T-helper 1 cell treated with Interleukin-12 subunit alpha and Interleukin-12 subunit beta and Interleukin-4 antibody, amounts not matched to agents 30 μg/mL and 1 μg/mL, for 36 hours (primary cell): ENCODE results near the gene ADAMTS17.
"Not testable (repeated sequence)": the region's sequence is repeated elsewhere in the genome, so short reads cannot be mapped to it uniquely, and the experiment has no call there.

ENCODE experiments used
- H3K27ac Mint-ChIP-seq: one replicate; pipeline ENCODE4 v1.8.0; 2021; ENCODE audit warnings: mild to moderate bottlenecking, mixed read lengths
- H3K27me3 Mint-ChIP-seq: one replicate; pipeline ENCODE4 v1.8.0; 2021; ENCODE audit warnings: low read depth, mixed read lengths
- H3K36me3 Mint-ChIP-seq: one replicate; pipeline ENCODE4 v1.8.0; 2021; ENCODE audit warnings: low read depth, mixed read lengths
- H3K4me1 Mint-ChIP-seq: one replicate; pipeline ENCODE4 v1.8.0; 2021; ENCODE audit warnings: low read depth, mixed read lengths
- H3K4me3 Mint-ChIP-seq: one replicate; pipeline ENCODE4 v1.8.0; 2021; ENCODE audit warnings: mild to moderate bottlenecking, moderate library complexity, mixed read lengths
- H3K9me3 Mint-ChIP-seq: one replicate; pipeline ENCODE4 v1.8.0; 2021; ENCODE audit warnings: mixed read lengths

Gene ADAMTS17

GRCh38 chr15:99992611-99993231 is 349.1 kb downstream of the ADAMTS17 start:
- H3K27me3 Mint-ChIP-seq, result no peaks in the 10 kb centered on the region
- H3K4me3 Mint-ChIP-seq, result no peak overlapping the region
- no peak overlapping the region for H3K27ac Mint-ChIP-seq
- H3K9me3 Mint-ChIP-seq, result peaks cover 4% of the 10 kb centered on the region
- no peaks in the 10 kb centered on the region for H3K36me3 Mint-ChIP-seq
- H3K4me1 Mint-ChIP-seq, result no peaks in the 10 kb centered on the region

GRCh38 chr15:99989095-99989494 is 352.7 kb downstream of the ADAMTS17 start:
- Mint-ChIP-seq H3K4me3 (no peak overlapping the region), H3K27ac (no peak overlapping the region), H3K27me3 (no peaks in the 10 kb centered on the region), H3K4me1 (no peaks in the 10 kb centered on the region), H3K9me3 (peaks cover 4% of the 10 kb centered on the region), H3K36me3 (no peaks in the 10 kb centered on the region)

- Mint-ChIP-seq H3K27ac (no peak overlapping the region), H3K9me3 (peaks cover 4% of the 10 kb centered on the region), H3K36me3 (no peaks in the 10 kb centered on the region), H3K27me3 (no peaks in the 10 kb centered on the region), H3K4me1 (no peaks in the 10 kb centered on the region), H3K4me3 (no peak overlapping the region)
These were observed 354.1 kb downstream of the ADAMTS17 start for GRCh38 chr15:99987701-99988100.

- Mint-ChIP-seq H3K4me1 (no peaks in the 10 kb centered on the region), H3K27me3 (no peaks in the 10 kb centered on the region), H3K9me3 (peaks cover 4% of the 10 kb centered on the region), H3K4me3 (no peak overlapping the region), H3K27ac (no peak overlapping the region), H3K36me3 (no peaks in the 10 kb centered on the region)
These were observed 354.7 kb downstream of the ADAMTS17 start for GRCh38 chr15:99987119-99987506.

- H3K36me3 Mint-ChIP-seq, result no peaks in the 10 kb centered on the region
- no peaks in the 10 kb centered on the region for H3K4me1 Mint-ChIP-seq
- no peak overlapping the region for H3K27ac Mint-ChIP-seq
- no peaks in the 10 kb centered on the region for H3K27me3 Mint-ChIP-seq
- H3K9me3 Mint-ChIP-seq, result peaks cover 4% of the 10 kb centered on the region
- no peak overlapping the region for H3K4me3 Mint-ChIP-seq
These were observed 355.3 kb downstream of the ADAMTS17 start for GRCh38 chr15:99986297-99987118.

GRCh38 chr15:99985878-99986277 is 355.9 kb downstream of the ADAMTS17 start:
- no peak overlapping the region for H3K27ac Mint-ChIP-seq
- no peaks in the 10 kb centered on the region for H3K36me3 Mint-ChIP-seq
- H3K9me3 Mint-ChIP-seq, result peaks cover 4% of the 10 kb centered on the region
- no peaks in the 10 kb centered on the region for H3K27me3 Mint-ChIP-seq
- no peaks in the 10 kb centered on the region for H3K4me1 Mint-ChIP-seq
- H3K4me3 Mint-ChIP-seq, result no peak overlapping the region

GRCh38 chr15:99984491-99985243 is 357.1 kb downstream of the ADAMTS17 start:
- Mint-ChIP-seq H3K27ac (no peak overlapping the region), H3K4me3 (no peak overlapping the region), H3K4me1 (no peaks in the 10 kb centered on the region), H3K27me3 (no peaks in the 10 kb centered on the region), H3K9me3 (peaks cover 4% of the 10 kb centered on the region), H3K36me3 (no peaks in the 10 kb centered on the region)

- Mint-ChIP-seq H3K4me3 (no peak overlapping the region), H3K36me3 (no peaks in the 10 kb centered on the region), H3K4me1 (no peaks in the 10 kb centered on the region), H3K9me3 (peaks cover 4% of the 10 kb centered on the region), H3K27me3 (no peaks in the 10 kb centered on the region), H3K27ac (no peak overlapping the region)
These were observed 357.9 kb downstream of the ADAMTS17 start for GRCh38 chr15:99983886-99984286.

- Mint-ChIP-seq H3K4me3 (no peak overlapping the region), H3K27me3 (no peaks in the 10 kb centered on the region), H3K36me3 (no peaks in the 10 kb centered on the region), H3K27ac (no peak overlapping the region), H3K4me1 (no peaks in the 10 kb centered on the region), H3K9me3 (peaks cover 3% of the 10 kb centered on the region)
These were observed 358.4 kb downstream of the ADAMTS17 start for GRCh38 chr15:99983171-99983885.

GRCh38 chr15:99982662-99983061 is 359.1 kb downstream of the ADAMTS17 start:
- Mint-ChIP-seq H3K4me1 (no peaks in the 10 kb centered on the region), H3K27ac (no peak overlapping the region), H3K36me3 (no peaks in the 10 kb centered on the region), H3K4me3 (no peak overlapping the region), H3K27me3 (no peaks in the 10 kb centered on the region), H3K9me3 (no peaks in the 10 kb centered on the region)

- Mint-ChIP-seq H3K4me3 (no peak overlapping the region), H3K36me3 (no peaks in the 10 kb centered on the region), H3K4me1 (no peaks in the 10 kb centered on the region), H3K27me3 (no peaks in the 10 kb centered on the region), H3K9me3 (no peaks in the 10 kb centered on the region), H3K27ac (no peak overlapping the region)
These were observed 359.7 kb downstream of the ADAMTS17 start for GRCh38 chr15:99981839-99982658.

GRCh38 chr15:99981191-99981647 is 360.6 kb downstream of the ADAMTS17 start:
- Mint-ChIP-seq H3K27me3 (no peaks in the 10 kb centered on the region), H3K4me3 (no peak overlapping the region), H3K27ac (no peak overlapping the region), H3K36me3 (no peaks in the 10 kb centered on the region), H3K9me3 (no peaks in the 10 kb centered on the region), H3K4me1 (no peaks in the 10 kb centered on the region)

GRCh38 chr15:99980752-99981151 is 361.0 kb downstream of the ADAMTS17 start:
- Mint-ChIP-seq H3K27ac (no peak overlapping the region), H3K27me3 (no peaks in the 10 kb centered on the region), H3K4me3 (no peak overlapping the region), H3K36me3 (no peaks in the 10 kb centered on the region), H3K4me1 (no peaks in the 10 kb centered on the region), H3K9me3 (no peaks in the 10 kb centered on the region)

- not testable (repeated sequence) for H3K27me3 Mint-ChIP-seq, H3K4me3 Mint-ChIP-seq, H3K36me3 Mint-ChIP-seq, H3K4me1 Mint-ChIP-seq, H3K9me3 Mint-ChIP-seq, H3K27ac Mint-ChIP-seq
These were observed 361.9 kb downstream of the ADAMTS17 start for GRCh38 chr15:99979886-99980285.
